ENCODE measurements around the gene MLIP. TPM values are rescaled to one million over a fixed set of nuclear protein-coding genes. Genes with fewer than 3 reads are reported as not detected.

The MLIP gene
- total and polyA plus RNA-seq, 2 of the 8 experiments (the other 6 are each of a cell fraction or from before 2014, with no cell fraction given) = not detected

DNA sequence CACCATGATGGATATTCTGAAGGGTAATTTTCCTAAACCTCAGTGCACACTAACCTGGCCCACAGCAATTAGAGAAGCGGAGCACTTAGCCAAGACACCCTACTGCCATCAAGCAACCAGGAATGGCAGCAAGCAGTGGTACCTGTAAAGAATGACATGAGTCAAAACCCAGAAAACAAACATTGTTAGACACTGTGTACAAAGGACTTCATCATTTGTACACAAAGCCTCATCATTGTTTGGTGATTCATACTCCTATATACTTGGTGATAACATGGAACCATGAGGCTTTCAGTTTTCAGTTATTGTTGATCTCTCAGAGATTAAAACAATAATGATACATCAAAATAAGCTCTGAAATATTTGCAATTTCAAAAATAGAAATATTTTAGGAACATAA, 74.6 kb downstream of the MLIP start:
- H3K23ac ChIP-seq (ENCODE audit: insufficient read length) = no peak overlapping the region
- H3K18ac ChIP-seq (ENCODE audit: extremely low read depth, low read length) = no peak overlapping the region
- no peaks in the 10 kb centered on the region for H3K9me3 ChIP-seq (ENCODE audit: insufficient read depth in 2 of 2, low read depth in 1 of 2, low read length in 1 of 2)
- no peak overlapping the region for H4K91ac ChIP-seq (replicated peaks; ENCODE audit: insufficient read length, low read length)
- no peaks in the 10 kb centered on the region for H3K4me1 ChIP-seq (replicated peaks in 1 of 4; ENCODE audit: control insufficient read depth in 3 of 4, insufficient read depth in 4 of 4, low read length in 3 of 4)
- H3K27ac ChIP-seq (ENCODE audit: low read depth, low read length) = no peak overlapping the region
- H2BK15ac ChIP-seq (ENCODE audit: low read length) = no peak overlapping the region
- H3K56ac ChIP-seq (replicated peaks; ENCODE audit: insufficient read length, low read depth, low read length) = no peak overlapping the region
- H3K9ac ChIP-seq (replicated peaks in 1 of 4; ENCODE audit: extremely low read depth in 1 of 4, low read depth in 3 of 4, low read length in 3 of 4) = no peak overlapping the region
- ChIA-PET POLR2A (ENCODE audit: partially characterized antibody) (no interaction called here), CTCF (ENCODE audit: partially characterized antibody) (interaction anchor here (0.8 kb wide), 1 partner anchor 199 kb away, joined by 3 read pairs; no protein-coding TSS in a partner anchor)
- H2AK5ac ChIP-seq (ENCODE audit: low read depth, low read length) = no peak overlapping the region
- no peaks in the 10 kb centered on the region for H3K79me1 ChIP-seq (ENCODE audit: low read depth, low read length)
- no peak for DNase-seq (ENCODE audit: low read depth in 1 of 2, low spot score in 2 of 2)
- no peak overlapping the region for H4K5ac ChIP-seq (ENCODE audit: insufficient read length, low read depth, low read length)
- no peak overlapping the region for H4K8ac ChIP-seq (ENCODE audit: extremely low read depth, insufficient read depth, low read length)
- H3K4me2 ChIP-seq (ENCODE audit: insufficient read depth in 1 of 2, low read depth in 2 of 2, low read length in 2 of 2) = no peak overlapping the region
- no peak for TF ChIP-seq JUN (IDR thresholded peaks at IDR 0.05; ENCODE audit: low read depth, low read length)
- no peak for TF ChIP-seq EGR1 (IDR thresholded peaks at IDR 0.05; ENCODE audit: borderline replicate concordance, low read depth, low read length)
- TF ChIP-seq KDM4A (IDR thresholded peaks at IDR 0.05; ENCODE audit: low read depth, low read length, severe bottlenecking) = no peak
- no peak for TF ChIP-seq NRF1 (IDR thresholded peaks at IDR 0.05; ENCODE audit: low read depth, low read length)
- no peak for TF ChIP-seq CHD1 (IDR thresholded peaks at IDR 0.05; ENCODE audit: low read depth, low read length)
- no peak for TF ChIP-seq BRCA1 (IDR thresholded peaks at IDR 0.05; ENCODE audit: low read depth, low read length)
- no peak for TF ChIP-seq GABPA (IDR thresholded peaks at IDR 0.05; ENCODE audit: borderline replicate concordance, insufficient read depth, low read length)
- no peak for TF ChIP-seq RFX5 (IDR thresholded peaks at IDR 0.05; ENCODE audit: borderline replicate concordance, low read depth, low read length)
- TF ChIP-seq BACH1 (IDR thresholded peaks at IDR 0.05; ENCODE audit: low read length) = no peak
- no peak for TF ChIP-seq ASH2L (IDR thresholded peaks at IDR 0.05; ENCODE audit: low read length)
- TF ChIP-seq KDM1A (IDR thresholded peaks at IDR 0.05; ENCODE audit: borderline replicate concordance, low read length) = no peak
- no peak for TF ChIP-seq CTBP2 (IDR thresholded peaks at IDR 0.05; ENCODE audit: borderline replicate concordance, insufficient read depth, insufficient read length, low read length)
- TF ChIP-seq SRF (IDR thresholded peaks at IDR 0.05; ENCODE audit: low read depth, low read length) = no peak
- 86% methylated on average over 1 of the region's 1 CpG; no CpG with 5 or more reads in 1 of the 2 experiments for WGBS, 2 experiments (ENCODE audit: extremely low coverage in 1 of 2, insufficient coverage in 1 of 2, insufficient read length in 1 of 2, insufficient replicate concordance in 2 of 2, low coverage in 1 of 2, low lambda C conversion rate in 2 of 2, missing lambda C conversion rate in 1 of 2)
- H4K20me1 ChIP-seq (replicated peaks in 1 of 2; ENCODE audit: control insufficient read depth in 1 of 2, insufficient read depth in 2 of 2, low read length in 2 of 2) = no peaks in the 10 kb centered on the region
- no peak for FAIRE-seq
- H3K23me2 ChIP-seq (ENCODE audit: low read depth, low read length) = no peaks in the 10 kb centered on the region
- H3K79me2 ChIP-seq (ENCODE audit: control insufficient read depth in 1 of 2, insufficient read depth in 2 of 2, low read length in 2 of 2) = no peaks in the 10 kb centered on the region
- no peak overlapping the region for H3K4me3 ChIP-seq (ENCODE audit: extremely low read depth in 1 of 4, insufficient read depth in 2 of 4, low read depth in 3 of 4, low read length in 4 of 4)
- no peak overlapping the region for H3K14ac ChIP-seq (ENCODE audit: insufficient read length)
- H3K36me3 ChIP-seq (ENCODE audit: control insufficient read depth in 2 of 4, insufficient read depth in 4 of 4, low read length in 3 of 4) = no peaks in the 10 kb centered on the region
- H2AFZ ChIP-seq (ENCODE audit: low read length) = no peak overlapping the region
- no peak overlapping the region for H2BK5ac ChIP-seq (ENCODE audit: low read depth, low read length)
- no peak overlapping the region for H2BK120ac ChIP-seq (replicated peaks; ENCODE audit: low read depth, low read length)
- H3K4ac ChIP-seq (replicated peaks; ENCODE audit: insufficient read length, low read depth, low read length) = no peak overlapping the region
- no peaks in the 10 kb centered on the region for H3K27me3 ChIP-seq (replicated peaks in 1 of 4; ENCODE audit: control insufficient read depth in 3 of 4, extremely low read depth in 1 of 4, insufficient read depth in 3 of 4, low read length in 3 of 4)
- H2BK12ac ChIP-seq (ENCODE audit: low read depth, low read length) = no peak overlapping the region
- H2BK20ac ChIP-seq (ENCODE audit: low read length) = no peak overlapping the region
